GM19023 (cell line): ENCODE data around the gene NT5C1A.

Source experiments
- ATAC-seq: cut with Tn5 transposase; IDR thresholded peaks from one replicate; pipeline ENCODE4 v1.9.1; 2021; ENCODE audit warnings: mild to moderate bottlenecking, moderate library complexity; ENCODE audit not compliant: unreplicated experiment

The NT5C1A gene

DNA sequence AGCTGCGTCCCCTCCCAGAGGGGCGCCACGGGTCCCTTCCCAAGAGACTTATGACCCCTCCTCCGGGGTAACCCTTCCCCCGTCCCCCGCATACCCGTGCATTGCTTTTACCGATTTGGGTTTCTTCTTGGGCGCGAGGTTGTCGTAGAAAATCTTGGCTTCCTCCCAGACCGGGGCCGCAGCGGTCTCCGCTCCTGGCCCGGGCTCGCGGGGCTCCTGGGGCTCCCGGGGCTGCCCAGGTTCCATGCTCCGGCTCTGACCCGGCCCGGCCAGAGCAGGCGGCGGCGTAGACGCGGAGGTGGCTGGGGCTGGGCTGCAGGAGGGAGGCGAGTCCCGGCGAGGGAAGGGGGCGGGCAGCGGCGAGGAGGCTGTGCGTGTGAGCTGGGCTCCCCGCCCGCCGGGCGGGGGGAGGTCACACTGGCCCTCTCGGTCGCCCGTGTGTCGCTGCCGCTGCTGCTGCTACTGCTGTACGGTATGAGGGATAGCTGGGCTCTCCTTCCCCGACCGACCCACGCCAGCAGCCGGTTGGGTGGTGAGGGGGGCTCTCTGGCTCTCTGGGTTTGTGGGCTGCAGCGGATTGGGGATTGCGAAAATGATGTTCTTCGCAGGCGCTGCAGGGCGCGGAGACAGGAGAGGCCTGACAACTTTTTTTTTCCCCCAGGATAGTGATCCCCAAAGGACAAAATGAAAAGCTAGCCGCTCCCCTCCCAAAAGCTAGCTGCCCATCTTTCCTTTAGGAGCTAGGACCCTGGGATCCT is at the start of gene NT5C1A:
NT5C1A (minus strand) TSS at position 315 of the 758 bp plus-strand sequence; CDS start at position 246, 69 bp downstream.
- no peak for ATAC-seq

DNA sequence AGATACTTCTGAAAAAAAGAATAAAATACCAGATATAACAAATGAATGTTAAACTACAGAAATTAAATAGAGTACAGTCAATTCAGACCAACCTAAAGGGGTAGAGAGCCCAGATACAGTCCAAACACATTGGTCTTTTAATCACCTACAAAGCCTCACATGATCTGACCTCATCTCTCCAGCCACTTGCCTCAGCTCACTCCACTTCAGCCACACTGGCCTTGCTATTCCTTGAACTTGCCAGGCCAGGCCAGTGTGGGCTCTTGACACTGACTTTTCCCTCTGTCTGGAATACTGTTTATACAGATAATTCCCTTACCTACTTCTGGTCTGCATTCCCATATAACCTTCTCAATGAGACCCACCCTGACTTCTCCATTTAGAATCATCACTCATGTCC is 49.8 kb upstream of the NT5C1A start:
- no peak for ATAC-seq

DNA sequence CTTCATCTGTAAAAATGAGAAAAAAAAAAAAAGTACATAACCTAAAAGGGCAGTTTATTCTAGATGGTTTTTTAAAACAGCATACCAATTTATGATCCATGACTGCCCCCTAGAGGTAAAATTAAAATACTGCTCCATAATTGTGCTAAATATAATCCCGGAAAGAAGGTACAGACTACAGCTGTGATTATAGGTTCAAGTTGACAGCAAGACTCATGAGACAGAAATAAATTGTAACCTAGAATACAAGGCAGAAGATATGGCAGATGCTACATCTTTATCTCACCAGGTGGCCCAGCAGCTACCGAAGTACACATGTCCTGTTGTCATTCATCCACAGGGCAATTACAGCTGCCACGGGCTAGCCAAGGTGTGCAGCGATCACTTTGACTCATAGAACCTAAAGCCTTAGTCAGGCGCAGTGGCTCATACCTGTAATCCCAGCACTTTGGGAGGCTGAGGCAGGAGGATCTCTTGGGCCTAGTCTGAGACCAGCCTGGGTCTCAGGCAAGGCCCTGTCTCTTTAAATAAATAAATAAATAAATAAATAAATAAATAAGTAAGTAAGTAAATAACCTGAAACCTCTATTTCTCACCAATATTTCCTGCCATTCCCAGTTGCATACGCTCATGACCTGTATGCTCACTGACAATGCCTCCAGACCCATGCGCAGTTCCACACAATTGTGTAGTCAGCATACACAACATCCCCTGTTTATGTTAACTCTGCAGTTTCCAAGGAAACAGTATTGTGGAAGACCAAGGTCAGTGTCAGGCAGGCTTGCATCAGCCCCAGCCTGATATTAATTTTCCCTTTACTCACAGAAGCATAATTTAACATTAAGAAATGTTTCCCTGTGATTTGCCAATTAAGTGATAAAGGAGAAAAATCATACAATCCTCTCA is 48.4 kb upstream of the NT5C1A start:
- ATAC-seq = no peak

DNA sequence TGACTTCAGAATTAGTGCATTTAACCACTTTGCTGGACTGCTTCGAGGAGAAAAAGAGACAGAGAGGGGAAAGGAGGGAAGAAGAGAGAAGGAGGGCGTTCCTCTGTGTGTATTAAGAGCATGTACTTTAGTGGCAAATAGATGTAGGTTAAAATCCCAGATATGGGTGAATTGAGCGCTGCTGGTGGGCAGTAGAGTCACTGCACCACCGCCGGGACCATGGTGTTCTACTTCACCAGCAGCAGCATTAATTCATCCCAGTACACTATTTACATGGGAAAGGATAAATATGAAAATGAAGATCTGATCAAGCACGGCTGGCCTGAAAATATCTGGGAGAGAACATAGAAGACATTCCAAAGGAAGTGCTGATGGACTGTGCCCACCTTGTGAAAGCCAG is 45.9 kb upstream of the NT5C1A start:
- no peak for ATAC-seq

DNA sequence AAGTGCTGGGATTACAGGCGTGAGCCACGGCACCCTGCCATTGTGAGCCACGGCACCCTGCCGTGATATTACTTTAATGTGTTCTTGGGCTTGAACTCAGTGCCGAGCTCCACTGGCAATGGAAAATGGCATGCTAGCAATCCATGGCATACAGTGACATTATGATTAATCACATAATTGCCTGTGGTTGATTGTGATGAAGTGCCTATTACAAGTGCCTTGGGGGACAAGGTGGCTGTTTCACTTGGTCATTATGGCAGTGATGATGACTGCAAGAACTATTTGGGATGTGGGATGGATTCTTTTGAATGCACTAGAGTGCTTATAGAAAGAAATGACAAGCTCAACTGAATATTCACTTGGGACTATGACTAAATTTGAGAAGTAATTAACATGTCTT is 41.6 kb upstream of the NT5C1A start:
- ATAC-seq = no peak

DNA sequence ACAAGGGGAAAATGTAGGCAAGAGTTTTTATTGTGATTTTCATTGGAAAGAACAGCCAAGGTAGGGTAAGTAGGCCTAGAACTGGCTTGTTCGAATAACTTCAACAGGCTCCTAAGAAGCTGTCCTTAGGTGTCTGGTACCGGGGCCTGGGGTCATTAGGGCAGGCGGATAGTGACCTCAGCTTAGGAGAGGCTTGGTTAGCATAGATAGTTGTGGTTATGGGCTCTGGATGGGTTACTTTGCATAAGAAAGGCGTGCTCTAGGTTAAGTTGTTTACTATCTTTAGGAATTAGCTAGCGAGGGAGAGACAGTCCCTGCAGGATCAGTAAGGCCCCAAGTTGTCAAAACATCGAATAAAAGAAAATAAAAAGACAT is 40.0 kb upstream of the NT5C1A start:
- ATAC-seq = no peak

DNA sequence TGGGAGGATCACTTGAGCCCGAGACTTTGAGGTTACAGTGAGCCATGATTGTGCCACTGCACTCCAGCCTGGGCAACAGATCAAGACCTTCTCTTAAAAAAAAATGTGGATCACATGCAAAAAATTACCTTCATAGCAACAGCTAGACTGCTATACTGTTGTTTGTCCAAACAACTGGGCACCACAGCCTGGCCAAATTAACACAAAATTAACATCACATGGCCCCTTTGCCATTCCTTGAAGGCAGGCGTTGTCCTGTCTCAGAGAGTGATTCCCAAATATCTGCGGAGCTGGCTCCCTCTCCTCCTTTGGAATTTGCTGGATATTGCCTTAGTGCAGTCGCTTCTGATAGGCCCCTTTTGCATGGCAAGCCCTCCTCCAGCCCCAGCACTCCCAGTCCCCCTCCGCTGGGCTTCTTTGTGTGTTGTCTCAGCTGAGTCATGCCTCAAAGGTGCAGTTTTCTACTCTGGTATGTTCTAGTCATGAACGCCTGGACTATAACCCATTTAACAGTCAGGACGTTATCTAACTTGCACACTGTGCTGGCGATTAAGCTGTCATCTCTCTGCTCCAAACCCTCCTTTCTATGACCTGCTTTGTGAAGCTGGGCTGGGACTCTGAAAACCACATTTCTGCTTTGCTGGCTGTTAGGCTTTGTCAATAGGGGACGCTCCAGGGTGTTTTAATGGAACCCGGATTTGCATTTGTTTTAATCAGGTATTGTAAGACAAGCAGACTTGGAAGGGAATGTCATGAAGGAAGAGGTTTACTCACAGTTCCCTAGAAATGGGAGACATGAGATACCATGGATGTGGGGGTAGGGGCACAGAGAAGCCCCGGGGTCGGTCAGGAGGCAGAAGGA is 39.4 kb upstream of the NT5C1A start:
- no peak for ATAC-seq

DNA sequence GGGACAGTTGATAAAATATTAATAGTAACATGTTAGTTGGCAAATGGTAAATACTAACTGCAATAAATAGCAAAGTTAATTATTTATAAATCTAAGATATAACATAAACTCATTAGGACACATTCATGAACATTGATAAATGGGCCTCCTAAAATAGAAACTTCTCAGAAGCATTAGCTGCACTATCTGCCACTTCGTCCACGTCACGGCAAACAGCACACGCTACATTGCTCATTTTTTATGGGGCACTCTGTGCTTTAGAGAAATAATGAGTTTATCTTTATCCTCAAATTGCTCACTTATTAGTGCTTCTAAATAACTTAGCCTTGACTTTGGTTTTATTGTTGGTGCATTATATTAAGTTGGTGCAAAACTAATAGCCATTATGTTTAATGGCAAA is 35.6 kb upstream of the NT5C1A start:
- no peak for ATAC-seq

DNA sequence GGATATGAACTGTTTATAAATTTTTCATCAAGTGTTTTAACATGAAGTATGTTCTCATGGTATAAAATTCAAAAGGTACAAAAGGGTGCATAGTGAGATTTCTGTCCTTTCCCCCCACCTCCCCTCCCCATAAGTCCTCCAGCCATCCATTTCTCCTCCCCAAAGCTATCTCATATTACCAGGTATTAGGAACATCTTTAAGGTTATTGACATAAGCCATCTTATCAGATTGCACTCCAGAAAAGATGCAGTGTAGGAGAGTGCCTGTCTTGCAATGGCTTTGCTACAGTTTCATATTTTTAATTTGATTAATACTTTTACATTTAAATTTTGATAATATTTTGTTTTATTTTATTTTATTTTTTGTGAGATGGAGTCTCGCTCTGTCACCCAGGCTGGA is 32.9 kb upstream of the NT5C1A start:
- ATAC-seq = no peak

DNA sequence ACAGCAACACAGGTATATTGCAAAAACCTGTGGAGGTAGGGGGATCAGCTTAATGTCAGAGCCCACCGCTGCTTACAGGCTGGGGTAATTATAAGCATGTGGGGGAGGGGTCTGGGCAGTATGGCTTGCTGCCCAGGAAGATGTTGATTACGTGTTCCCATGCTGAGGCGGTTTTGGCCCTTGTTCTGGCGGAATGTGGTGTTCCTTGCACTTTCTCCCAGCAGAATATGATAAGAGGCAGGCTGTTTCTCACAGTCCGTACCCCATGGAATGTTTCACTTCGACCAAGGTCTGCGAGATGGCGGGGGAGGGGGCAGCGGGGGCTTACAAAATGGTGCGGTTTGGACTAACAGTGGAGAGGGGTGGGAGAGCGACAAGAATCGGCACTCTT is 29.1 kb upstream of the NT5C1A start:
- ATAC-seq = no peak

DNA sequence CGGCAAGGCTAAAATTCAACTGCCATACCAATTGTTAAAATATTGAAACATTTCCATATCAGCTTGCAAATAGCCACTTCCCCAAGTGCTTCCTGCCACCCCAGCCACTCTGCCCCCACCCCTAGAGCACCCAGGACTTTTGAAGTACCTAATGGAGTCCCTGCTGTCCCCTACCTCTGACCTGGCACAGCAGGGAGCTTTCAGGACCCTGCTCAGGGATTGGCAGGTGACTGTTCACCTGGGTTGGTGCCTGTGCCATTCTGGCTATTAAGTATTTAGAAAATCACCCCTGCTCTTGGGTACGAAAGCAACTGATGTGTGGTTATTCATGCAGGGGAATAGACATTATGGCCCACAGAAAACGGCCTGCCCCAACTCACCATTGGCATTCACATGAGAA is 28.4 kb upstream of the NT5C1A start:
- ATAC-seq = no peak

DNA sequence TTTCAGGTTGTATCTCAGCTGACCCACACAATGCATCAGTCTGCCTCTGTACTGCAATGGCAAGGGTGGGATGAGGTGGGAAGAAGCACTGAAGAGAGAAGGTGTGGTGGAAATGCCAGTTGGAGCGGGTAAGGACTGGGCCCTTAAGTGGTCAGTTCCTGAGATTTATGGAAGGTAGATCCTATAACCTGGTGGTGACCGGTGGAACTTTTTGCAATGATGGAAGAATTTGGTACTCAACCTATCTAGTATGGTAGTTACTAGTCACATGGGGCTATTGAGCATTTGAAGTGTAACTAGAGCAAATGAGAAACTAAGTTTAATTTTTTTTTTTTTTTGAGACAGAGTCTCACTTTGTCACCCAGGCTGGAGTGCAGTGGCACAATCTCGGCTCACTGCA is 27.5 kb upstream of the NT5C1A start:
- no peak for ATAC-seq

DNA sequence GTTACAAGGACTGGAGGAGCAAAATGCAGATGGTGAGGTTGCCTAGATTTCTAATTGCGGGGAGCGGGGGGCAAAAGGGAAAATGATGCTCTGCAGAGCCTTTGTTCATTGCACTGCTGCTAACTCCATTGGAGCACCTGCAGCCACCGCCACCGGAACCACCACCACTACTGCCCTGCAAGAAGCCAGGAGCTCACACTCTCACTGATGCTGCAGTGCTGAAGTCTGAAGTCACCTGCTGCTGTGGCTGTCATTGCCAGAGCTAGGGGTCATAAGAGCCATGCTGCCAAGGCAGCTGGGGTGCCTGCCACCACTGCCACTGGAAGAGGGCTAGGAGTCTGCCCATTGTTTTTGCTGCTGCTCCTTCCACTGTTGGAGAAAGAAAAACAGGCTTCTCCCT is 26.7 kb upstream of the NT5C1A start:
- no peak for ATAC-seq

DNA sequence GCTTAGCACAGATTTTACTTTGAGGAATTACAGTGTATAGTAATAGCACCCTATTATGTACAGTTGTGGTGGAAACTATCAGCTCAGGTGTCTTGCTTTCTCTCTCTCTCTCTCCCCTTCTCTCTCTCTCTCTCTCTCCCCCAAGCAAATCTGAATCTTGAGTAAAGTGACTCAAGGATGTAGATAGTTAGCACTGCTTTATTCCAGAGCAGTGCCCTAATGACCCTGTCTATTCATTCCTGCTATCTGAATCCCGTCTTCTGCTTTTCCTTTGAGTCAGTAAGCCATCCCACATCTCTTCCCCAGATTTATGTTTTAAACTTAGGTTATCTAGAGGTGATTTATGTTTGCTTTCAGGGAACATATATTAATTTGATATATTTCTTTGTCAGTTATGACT is 24.5 kb upstream of the NT5C1A start:
- ATAC-seq = no peak

DNA sequence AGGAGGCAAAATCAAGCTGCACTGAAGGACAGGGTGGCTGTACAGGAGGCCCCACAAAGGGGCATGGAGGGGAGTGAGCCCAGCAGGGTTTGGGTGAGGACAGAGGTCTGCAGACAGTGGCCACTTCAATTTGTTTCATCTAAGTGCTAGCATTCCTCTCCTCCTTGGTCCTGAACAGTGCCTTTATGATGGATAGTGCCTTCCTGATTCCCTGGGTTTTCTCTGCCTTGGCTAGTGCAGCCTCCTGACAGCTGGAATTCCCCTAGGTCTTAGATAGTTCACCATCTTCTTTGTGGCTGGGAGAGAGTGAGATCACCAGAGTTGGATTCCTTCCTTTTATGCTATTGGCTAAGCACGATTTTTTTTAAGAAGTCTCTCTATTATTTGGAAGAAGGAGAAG is 23.1 kb upstream of the NT5C1A start:
- no peak for ATAC-seq

DNA sequence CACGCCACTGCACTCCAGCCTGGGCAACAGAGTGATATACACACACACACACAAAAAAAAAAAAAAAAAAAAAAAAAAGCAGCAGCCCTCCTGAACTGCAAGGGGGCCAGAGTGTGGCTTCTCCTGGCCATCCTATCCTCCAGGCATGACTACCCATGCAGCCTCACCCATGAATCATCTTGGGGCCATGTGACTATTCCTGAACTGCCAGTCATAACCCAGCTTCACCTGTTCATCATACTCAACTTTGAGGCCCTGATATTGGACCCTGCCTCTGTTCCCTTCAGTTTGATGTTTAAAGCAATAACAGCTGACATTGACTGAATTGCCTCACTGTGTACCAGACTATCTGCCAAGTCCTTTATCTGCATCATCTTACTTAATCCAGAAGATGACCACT is 22.1 kb upstream of the NT5C1A start:
- no peak for ATAC-seq

DNA sequence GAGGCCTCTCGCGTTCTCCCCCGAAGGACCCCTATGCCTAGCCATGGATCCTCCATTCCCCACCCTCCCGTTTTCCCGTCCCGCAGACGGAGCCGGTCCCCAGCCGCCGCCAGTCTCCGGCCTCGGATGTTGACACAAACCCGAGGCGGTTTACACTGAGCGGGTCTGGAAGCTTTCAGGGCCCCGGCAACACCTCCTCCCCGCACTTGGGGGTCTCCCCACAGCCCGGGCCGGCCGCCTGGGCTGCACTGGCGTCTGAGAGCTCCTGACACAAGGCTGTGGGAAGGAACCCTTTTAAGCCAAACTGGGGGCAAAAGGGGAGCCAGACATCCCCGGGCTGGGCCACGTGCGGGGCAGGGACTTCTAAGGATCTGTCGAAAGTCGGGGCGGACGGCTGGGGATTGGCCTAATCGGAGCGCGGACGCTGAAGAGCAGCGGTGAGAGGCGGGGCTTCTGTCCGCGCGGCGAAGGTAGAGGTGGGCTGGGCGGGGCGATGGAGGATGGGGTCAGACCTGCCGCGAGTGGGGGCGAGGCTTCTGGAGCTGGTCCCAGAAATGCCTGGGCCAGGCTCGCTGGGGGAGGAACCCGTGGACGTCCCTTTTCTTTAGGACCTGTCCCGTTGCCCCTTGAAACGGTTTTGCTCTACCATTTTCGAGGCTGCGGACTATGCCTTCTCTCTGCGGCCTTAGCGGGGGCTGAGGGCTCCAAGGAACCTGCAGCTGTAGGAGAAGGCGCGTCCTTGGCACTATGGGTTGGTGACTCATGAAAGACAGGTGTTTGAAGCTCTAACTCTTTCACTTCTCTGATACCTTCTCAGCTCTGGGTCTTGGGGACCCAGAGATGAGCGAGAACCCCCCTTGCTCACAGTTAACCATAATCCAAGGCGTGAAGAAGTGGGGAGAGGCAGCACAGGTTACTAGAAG is 20.5 kb upstream of the NT5C1A start:
- ATAC-seq = no peak

DNA sequence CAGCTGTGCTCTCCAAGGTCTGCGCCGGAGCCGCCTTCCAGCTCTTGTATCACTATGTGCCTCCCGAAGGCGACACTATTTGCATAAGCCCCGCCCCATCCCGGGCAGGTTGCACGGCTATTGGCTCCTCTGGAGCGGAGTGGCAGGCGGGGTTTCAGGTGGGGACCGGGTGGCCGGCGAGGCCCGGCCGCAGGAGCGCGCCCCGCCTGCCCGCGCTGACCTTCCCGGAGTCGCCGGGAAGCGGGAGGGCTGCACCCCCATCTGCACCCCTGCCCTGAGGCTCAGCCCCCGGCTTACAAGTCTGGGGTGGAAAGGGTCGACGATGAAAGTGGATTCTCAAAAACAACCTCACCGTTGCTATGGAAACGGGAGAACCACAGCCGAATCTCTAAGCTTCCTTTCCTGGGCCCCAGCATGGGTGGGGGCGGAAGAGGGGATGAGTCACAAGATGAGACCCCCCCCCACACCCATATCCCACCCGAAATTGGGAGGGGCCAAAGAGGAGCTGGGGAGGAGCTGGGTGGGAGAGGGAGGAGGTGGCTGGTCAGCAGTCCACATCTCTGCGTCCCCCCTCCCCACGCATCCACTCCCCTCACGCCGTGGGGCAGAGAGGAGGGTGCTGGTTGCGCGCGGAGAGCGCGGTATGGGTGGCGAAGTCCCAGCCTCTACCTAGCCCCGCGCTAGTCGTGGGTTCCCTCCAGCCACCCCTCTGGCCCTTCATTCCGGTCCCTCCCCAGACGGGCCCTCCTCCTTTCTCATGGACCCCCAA is 19.7 kb upstream of the NT5C1A start, which contains the start of gene HPCAL4:
HPCAL4 (minus strand) TSS at position 51 of the 769 bp plus-strand sequence. CDS start 6,830 bp downstream, outside the sequence.
- ATAC-seq = peak; percentile 89

DNA sequence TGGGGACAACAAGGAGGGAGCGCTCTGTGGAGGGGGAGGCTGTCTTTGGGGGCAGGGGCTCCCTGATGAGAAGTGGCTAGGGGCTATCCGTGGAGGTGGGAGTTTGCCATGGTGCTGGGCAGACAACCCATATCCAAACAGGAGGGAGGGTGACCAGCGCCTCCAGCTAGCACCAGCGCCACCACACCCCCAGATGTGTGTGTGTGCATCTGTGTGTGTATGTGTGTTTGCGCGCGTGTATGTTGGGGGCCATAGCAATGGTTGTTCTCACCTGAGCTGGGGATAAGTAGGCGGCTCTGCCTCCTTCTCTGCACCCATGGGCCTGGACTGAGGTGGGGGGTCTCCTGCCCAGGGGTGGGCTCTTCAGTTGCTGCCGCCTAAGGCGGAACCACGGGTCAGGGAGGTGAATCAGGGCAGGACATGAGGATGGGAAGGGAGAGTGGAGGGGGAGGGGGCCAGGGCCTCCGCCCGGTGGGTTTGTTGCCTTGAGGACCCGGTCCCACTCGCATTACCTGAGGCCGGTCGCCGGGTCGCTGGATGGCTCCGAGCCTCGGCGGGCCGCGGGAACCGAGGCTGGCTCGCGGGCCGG is 19.0 kb upstream of the NT5C1A start:
- peak; percentile 18 for ATAC-seq
